HepG2 (cell line): ENCODE measurements around the gene TXN. TPM values are rescaled to one million over a fixed set of nuclear protein-coding genes. Genes with fewer than 3 reads are reported as not detected.
"Not testable (repeated sequence)": the region's sequence is repeated elsewhere in the genome, so short reads cannot be mapped to it uniquely, and the experiment has no call there.

Source experiments
- EP300 ChIP-seq, 3 experiments: sonication (generic) in 1 of 3; formaldehyde crosslinking in 1 of 3; IDR thresholded peaks; 2 replicates each; pipeline versions ENCODE4 v1.5.1 to v1.6.1; 2011 to 2020; ENCODE audit warnings: low read depth in 2 of 3, low read length in 2 of 3, borderline replicate concordance in 1 of 3, improper control_type of control experiment in 1 of 3, mild to moderate bottlenecking in 1 of 3, missing genetic modification reagents in 1 of 3, moderate library complexity in 1 of 3
- ESRRA ChIP-seq: sonication (generic); formaldehyde crosslinking; IDR thresholded peaks from 2 replicates; pipeline ENCODE4 v1.5.1; 2020; ENCODE audit warnings: mild to moderate bottlenecking, low read depth, missing genetic modification reagents
- FOSL2 ChIP-seq: sonication (generic); formaldehyde crosslinking; IDR thresholded peaks from 2 replicates; pipeline ENCODE4 v1.4.0; 2020; ENCODE audit warnings: missing genetic modification reagents
- GATAD2A ChIP-seq: IDR thresholded peaks from 2 replicates; pipeline ENCODE4 v1.6.1; 2016
- HDAC2 ChIP-seq: sonication (generic); formaldehyde crosslinking; IDR thresholded peaks from 2 replicates; pipeline ENCODE4 v1.4.0; 2020; ENCODE audit warnings: missing genetic modification reagents
- KAT8 ChIP-seq: IDR thresholded peaks from 2 replicates; pipeline ENCODE4 v1.6.1; 2016; ENCODE audit warnings: missing genetic modification reagents, missing compliant biosample characterization
- MED1 ChIP-seq: sonication (generic); formaldehyde crosslinking; IDR thresholded peaks from 2 replicates; pipeline ENCODE4 v1.4.0; 2020; ENCODE audit warnings: missing genetic modification reagents
- NR2F1 ChIP-seq, 2 experiments: fragments of 450-650 bp in 1 of 2; formaldehyde crosslinking in 1 of 2; IDR thresholded peaks; 2 replicates each; pipeline versions ENCODE4 v1.5.0 to v1.6.1; 2016 to 2020; ENCODE audit warnings: mild to moderate bottlenecking in 1 of 2, missing compliant biosample characterization in 1 of 2, missing genetic modification reagents in 1 of 2, moderate library complexity in 1 of 2
- NR2F6 ChIP-seq, 2 experiments: IDR thresholded peaks; 2 replicates each; pipeline ENCODE4 v1.6.1; 2016; ENCODE audit warnings: antibody characterized with exemption in 1 of 2, mild to moderate bottlenecking in 1 of 2
- POGZ ChIP-seq: sonication (generic); formaldehyde crosslinking; IDR thresholded peaks from 2 replicates; pipeline ENCODE4 v1.4.0; 2020; ENCODE audit warnings: mild to moderate bottlenecking, missing genetic modification reagents
- RARA ChIP-seq: IDR thresholded peaks from 2 replicates; pipeline ENCODE4 v1.6.1; 2016; ENCODE audit warnings: missing genetic modification reagents, missing compliant biosample characterization
- REPIN1 ChIP-seq: sonication (generic); formaldehyde crosslinking; IDR thresholded peaks from 2 replicates; pipeline ENCODE4 v1.8.0; 2022; ENCODE audit warnings: missing genetic modification reagents, low read depth, mild to moderate bottlenecking, borderline replicate concordance
- RXRA ChIP-seq: sonication (generic); formaldehyde crosslinking; IDR thresholded peaks from 2 replicates; pipeline ENCODE4 v1.5.1; 2020; ENCODE audit warnings: missing genetic modification reagents
- SALL1 ChIP-seq: sonication (generic); formaldehyde crosslinking; IDR thresholded peaks from 2 replicates; pipeline ENCODE4 v1.8.0; 2022; ENCODE audit warnings: mild to moderate bottlenecking, missing genetic modification reagents
- SAP130 ChIP-seq: IDR thresholded peaks from 2 replicates; pipeline ENCODE4 v1.6.1; 2016; ENCODE audit warnings: low read depth
- SOX13 ChIP-seq, 3 experiments: fragments of 450-650 bp in 1 of 3; sonication (generic) in 1 of 3; formaldehyde crosslinking in 1 of 3; IDR thresholded peaks in 2 of 3; conservative IDR thresholded peaks in 1 of 3; 2 replicates each; pipeline versions ENCODE4 v1.5.0 to v1.6.1; 2016 to 2020; ENCODE audit warnings: antibody characterized with exemption in 1 of 3, mild to moderate bottlenecking in 1 of 3, missing compliant biosample characterization in 1 of 3, missing genetic modification reagents in 1 of 3, moderate library complexity in 1 of 3
- SOX6 ChIP-seq, 2 experiments: fragments of 450-650 bp in 1 of 2; sonication (generic) in 1 of 2; formaldehyde crosslinking in 1 of 2; IDR thresholded peaks; 2 replicates each; pipeline versions ENCODE4 v1.4.0 to v1.6.1; 2017 to 2020; ENCODE audit warnings: antibody characterized with exemption in 1 of 2, mild to moderate bottlenecking in 1 of 2, missing genetic modification reagents in 1 of 2
- SP5 ChIP-seq: IDR thresholded peaks from 2 replicates; pipeline ENCODE4 v1.6.1; 2016; ENCODE audit warnings: low read depth, borderline replicate concordance
- TBX2 ChIP-seq: sonication (generic); formaldehyde crosslinking; IDR thresholded peaks from 2 replicates; pipeline ENCODE4 v1.5.0; 2020; ENCODE audit warnings: missing genetic modification reagents, mild to moderate bottlenecking, borderline replicate concordance
- TCF7 ChIP-seq: sonication (generic); IDR thresholded peaks from 2 replicates; pipeline ENCODE4 v1.6.1; 2016; ENCODE audit warnings: antibody characterized with exemption, low read depth
- ZMYM2 ChIP-seq: sonication (generic); formaldehyde crosslinking; IDR thresholded peaks from 2 replicates; pipeline ENCODE4 v1.8.0; 2022; ENCODE audit warnings: mild to moderate bottlenecking, missing genetic modification reagents
- ZMYM3 ChIP-seq: sonication (generic); formaldehyde crosslinking; IDR thresholded peaks from 2 replicates; pipeline ENCODE4 v1.5.1; 2020; ENCODE audit warnings: mild to moderate bottlenecking, missing genetic modification reagents
- ZMYM4 ChIP-seq: sonication (generic); formaldehyde crosslinking; IDR thresholded peaks from 2 replicates; pipeline ENCODE4 v1.8.1; 2023; ENCODE audit warnings: mild to moderate bottlenecking, missing genetic modification reagents
- ZNF362 ChIP-seq: sonication (generic); formaldehyde crosslinking; IDR thresholded peaks from 2 replicates; pipeline ENCODE4 v1.4.0; 2020; ENCODE audit warnings: missing genetic modification reagents, mild to moderate bottlenecking, borderline replicate concordance
- ZNF629 ChIP-seq: sonication (generic); formaldehyde crosslinking; conservative IDR thresholded peaks from 2 replicates; pipeline ENCODE4 v1.5.0; 2020; ENCODE audit warnings: missing genetic modification reagents
- polyA plus RNA-seq, 8 experiments: library from polyadenylated mRNA; depleted of rRNA in 3 of 8; stranded (reverse) in 7 of 8; unstranded in 1 of 8; fragments of >200 nt; fragmentation: Illumina TruSeq in 4 of 8; extraction: Trizol in 4 of 8; gene quantifications; 2 replicates each; pipeline versions ENCODE4 v1.2.1 to v1.2.3, GENCODE V29; 2011 to 2016; ENCODE audit warnings: low read depth in 4 of 8, missing spikeins in 1 of 8, mixed read lengths in 1 of 8; ENCODE audit not compliant: insufficient read depth in 1 of 8
- total RNA-seq, 5 experiments: library from RNA; depleted of rRNA; stranded (reverse); fragments of >200 nt; fragmentation: Illumina TruSeq; extraction: Trizol; gene quantifications; 2 replicates each; pipeline ENCODE4 v1.2.3, GENCODE V29; 2016; ENCODE audit warnings: low read depth in 1 of 5
- TF ChIP-seq, protein P1 (sequence below): IDR thresholded peaks from 2 replicates; pipeline ENCODE4 v1.6.1; 2016; ENCODE audit warnings: low read depth, borderline replicate concordance
- TF ChIP-seq, protein P2 (sequence below), 2 experiments: fragments of 450-650 bp in 1 of 2; sonication (generic) in 1 of 2; formaldehyde crosslinking; IDR thresholded peaks; 2 replicates each; pipeline versions ENCODE4 v1.5.0 to v1.8.0; 2020 to 2022; ENCODE audit warnings: mild to moderate bottlenecking in 1 of 2, missing genetic modification reagents in 1 of 2

The TXN gene
- total and polyA plus RNA-seq, 2 of the 13 experiments (the other 11 are each of a cell fraction or from before 2014, with no cell fraction given): 364 to 470 TPM

DNA sequence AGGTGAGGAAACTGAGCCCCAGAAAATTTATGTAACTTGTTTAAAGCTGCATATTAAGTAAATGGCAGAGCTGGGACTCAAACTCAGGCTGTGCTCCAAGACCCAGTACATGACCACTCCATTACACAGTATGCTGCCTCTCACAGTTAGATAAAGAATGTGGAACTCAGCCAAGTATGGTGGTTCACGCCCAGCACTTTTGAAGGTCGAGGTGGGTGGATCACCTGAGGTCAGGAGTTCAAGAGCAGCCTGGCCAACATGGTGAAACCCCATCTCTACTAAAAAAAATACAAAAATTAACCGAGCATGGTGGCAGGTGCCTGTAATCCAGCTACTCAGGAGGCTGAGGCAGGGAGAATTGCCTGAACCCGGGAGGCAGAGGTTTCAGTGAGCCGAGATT lies 50.7 kb downstream of the TXN start (continued):
- TF ChIP-seq, protein P1, sequence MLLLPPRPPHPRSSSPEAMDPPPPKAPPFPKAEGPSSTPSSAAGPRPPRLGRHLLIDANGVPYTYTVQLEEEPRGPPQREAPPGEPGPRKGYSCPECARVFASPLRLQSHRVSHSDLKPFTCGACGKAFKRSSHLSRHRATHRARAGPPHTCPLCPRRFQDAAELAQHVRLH: 0 out of 2 replicates have a peak, but pooled peaks have one; percentile 37
- TF ChIP-seq SOX13 (IDR thresholded peaks at IDR 0.05); EP300 (CRISPR knock-in tag; IDR thresholded peaks at IDR 0.05; ENCODE audit: borderline replicate concordance); SOX6 (IDR thresholded peaks at IDR 0.05): not testable (repeated sequence)
- TF ChIP-seq SOX13 (CRISPR knock-in tag; conservative IDR thresholded peaks at IDR 0.05 in 1 of 2, IDR thresholded peaks at IDR 0.05 in 1 of 2) (peak in 1 of 2 experiments; percentile 66; a peak in 2 of 4 replicates), REPIN1 (CRISPR knock-in tag) (peak; percentile 37; the same call in 1 of the 2 replicates), KAT8 (0 out of 2 replicates have a peak, but pooled peaks have one; percentile 30), ZNF362 (peak; percentile 50; the same call in 1 of the 2 replicates), MED1 (CRISPR knock-in tag) (0 out of 2 replicates have a peak, but pooled peaks have one; percentile 40), ESRRA (CRISPR knock-in tag) (peak; percentile 52; the same call in 1 of the 2 replicates), POGZ (CRISPR knock-in tag) (peak; percentile 54), TCF7 (0 out of 2 replicates have a peak, but pooled peaks have one; percentile 27), ZMYM3 (CRISPR knock-in tag) (peak; percentile 67), SP5 (peak; percentile 66), HDAC2 (CRISPR knock-in tag) (peak; percentile 50), RXRA (CRISPR knock-in tag) (peak; percentile 86; the same call in 1 of the 2 replicates), ZMYM4 (CRISPR knock-in tag) (peak; percentile 72), NR2F6 (IDR thresholded peaks at IDR 0.05) (peak; percentile 45; the same call in 1 of the 2 replicates), NR2F6 (CRISPR knock-in tag; IDR thresholded peaks at IDR 0.05) (peak; percentile 90), EP300 (IDR thresholded peaks at IDR 0.05; ENCODE audit: low read depth in 2 of 2, low read length in 2 of 2) (peak in 1 of 2 experiments; percentile 39; a peak in 1 of 4 replicates), SALL1 (CRISPR knock-in tag) (peak; percentile 38; the same call in 1 of the 2 replicates), SOX6 (CRISPR knock-in tag; IDR thresholded peaks at IDR 0.05) (peak; percentile 78), ZNF629 (CRISPR knock-in tag) (peak; percentile 35; the same call in 1 of the 2 replicates), FOSL2 (CRISPR knock-in tag) (0 out of 2 replicates have a peak, but pooled peaks have one; percentile 41), GATAD2A (CRISPR knock-in tag) (peak; percentile 39; the same call in 1 of the 2 replicates), TBX2 (peak; percentile 25; the same call in 1 of the 2 replicates), RARA (CRISPR knock-in tag) (peak; percentile 94), ZMYM2 (CRISPR knock-in tag) (peak; percentile 71; the same call in 1 of the 2 replicates), SAP130 (CRISPR knock-in tag) (peak; percentile 52), NR2F1 (CRISPR knock-in tag; IDR thresholded peaks at IDR 0.05) (peak; percentile 63 to 64; a peak in 2 of 4 replicates)
- TF ChIP-seq, protein P2, sequence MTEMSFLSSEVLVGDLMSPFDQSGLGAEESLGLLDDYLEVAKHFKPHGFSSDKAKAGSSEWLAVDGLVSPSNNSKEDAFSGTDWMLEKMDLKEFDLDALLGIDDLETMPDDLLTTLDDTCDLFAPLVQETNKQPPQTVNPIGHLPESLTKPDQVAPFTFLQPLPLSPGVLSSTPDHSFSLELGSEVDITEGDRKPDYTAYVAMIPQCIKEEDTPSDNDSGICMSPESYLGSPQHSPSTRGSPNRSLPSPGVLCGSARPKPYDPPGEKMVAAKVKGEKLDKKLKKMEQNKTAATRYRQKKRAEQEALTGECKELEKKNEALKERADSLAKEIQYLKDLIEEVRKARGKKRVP (CRISPR knock-in tag; IDR thresholded peaks at IDR 0.05): peak in 1 of 2 experiments; percentile 45; a peak in 1 of 4 replicates
